CD4-positive, alpha-beta T cell (primary cell): Measurements from ENCODE around the gene DAD1. TPM values are rescaled to one million over a fixed set of nuclear protein-coding genes. Genes with fewer than 3 reads are reported as not detected.

Source experiments
- ATAC-seq: fragments of 200-7000 bp; cut with Tn5 transposase; one replicate; pipeline ENCODE4 v1.10.0; 2022; ENCODE audit warnings: mild to moderate bottlenecking; ENCODE audit not compliant: poor library complexity
- CTCF ChIA-PET: fragments of 350-600 bp; sonication (Branson Sonifier 250); formaldehyde crosslinking; loops from one replicate; lab custom pipeline; 2021; ENCODE audit warnings: antibody characterized with exemption, inconsistent platforms; lab: Charles Lee
- POLR2A ChIA-PET: fragments of 350-600 bp; sonication (Branson Sonifier 250); formaldehyde crosslinking; loops from one replicate; lab custom pipeline; 2021; ENCODE audit warnings: antibody characterized with exemption, inconsistent platforms; lab: Charles Lee
- DNase-seq, 14 experiments: peaks; one replicate each; pipeline ENCODE4 v3.0.0-alpha.2; 2013 to 2020; ENCODE audit warnings: mixed read lengths in 2 of 14
- H3K27ac ChIP-seq, 2 donors: one replicate each; pipeline versions ENCODE4 v1.5.1 to v1.7.0; 2013; ENCODE audit warnings: low read length in 2 of 2, low read depth in 1 of 2, mild to moderate bottlenecking in 1 of 2
- H3K27me3 ChIP-seq, 2 experiments: 1 replicate in 1 of 2; 2 replicates in 1 of 2; pipeline versions ENCODE4 v1.6.1 to v1.7.0; 2013; ENCODE audit warnings: low read length in 2 of 2, control low read depth in 1 of 2, mild to moderate bottlenecking in 1 of 2, moderate library complexity in 1 of 2; ENCODE audit not compliant: insufficient read depth in 2 of 2, control insufficient read depth in 1 of 2
- H3K36me3 ChIP-seq: one replicate; pipeline ENCODE4 v1.6.1; 2013; ENCODE audit warnings: low read length, control low read depth; ENCODE audit not compliant: insufficient read depth
- H3K4me1 ChIP-seq: one replicate; pipeline ENCODE4 v1.6.1; 2013; ENCODE audit warnings: low read length, control low read depth; ENCODE audit not compliant: insufficient read depth
- H3K4me3 ChIP-seq: one replicate; pipeline ENCODE4 v1.5.1; 2013; ENCODE audit warnings: mild to moderate bottlenecking, low read length, moderate library complexity
- H3K9me3 ChIP-seq, 2 experiments: 1 replicate in 1 of 2; 2 replicates in 1 of 2; pipeline versions ENCODE4 v1.6.1 to v1.7.0; 2013; ENCODE audit warnings: low read length in 2 of 2, mild to moderate bottlenecking in 2 of 2, control low read depth in 1 of 2, moderate library complexity in 1 of 2; ENCODE audit not compliant: control insufficient read depth in 1 of 2, insufficient read depth in 1 of 2
- H3K27ac Mint-ChIP-seq: one replicate; pipeline ENCODE4 v1.8.0; 2020; ENCODE audit warnings: mixed read lengths
- H3K27me3 Mint-ChIP-seq: one replicate; pipeline ENCODE4 v1.8.0; 2021; ENCODE audit warnings: mixed read lengths
- H3K36me3 Mint-ChIP-seq: one replicate; pipeline ENCODE4 v1.8.0; 2021; ENCODE audit warnings: low read depth, mixed read lengths
- H3K4me1 Mint-ChIP-seq: one replicate; pipeline ENCODE4 v1.8.0; 2021; ENCODE audit warnings: low read depth, mixed read lengths
- H3K4me3 Mint-ChIP-seq: one replicate; pipeline ENCODE4 v1.8.0; 2020; ENCODE audit warnings: mild to moderate bottlenecking, mixed read lengths
- H3K9me3 Mint-ChIP-seq: one replicate; pipeline ENCODE4 v1.8.0; 2020; ENCODE audit warnings: mixed read lengths
- CTCF ChIP-seq: fragments of 200-600 bp; IDR thresholded peaks from one replicate; pipeline ENCODE4 v1.8.0; 2022; ENCODE audit warnings: antibody characterized with exemption, mild to moderate bottlenecking
- intact Hi-C, 2 experiments: fragments of 100-400 bp; cut with DNase I in 1 of 2; cut with micrococcal nuclease in 1 of 2; formaldehyde crosslinking; loops; one replicate each; pipeline versions ENCODE4 v1.15.1 to v1.9.0; 2023 to 2025; cut with DNase I, micrococcal nuclease
- total RNA-seq, 174 experiments: library from RNA in 2 of 174; stranded (reverse) in 2 of 174; gene quantifications; one replicate each; pipeline ENCODE4 v1.2.3 and lab custom pipeline; 2021 to 2026

The DAD1 gene
- total RNA-seq, 2 experiments from 2014 or later, result 41.8 to 44.1 TPM

- H3K36me3 Mint-ChIP-seq, result peaks cover 98% of the 10 kb centered on the region
- H3K27ac Mint-ChIP-seq, result peak overlapping the region; percentile 93
- Histone ChIP-seq H3K9me3 (no peaks in the 10 kb centered on the region), H3K4me3 (peak overlapping the region; percentile 61), H3K27ac (peak overlapping the region; percentile 52 to 99), H3K36me3 (peaks cover 99% of the 10 kb centered on the region), H3K4me1 (peaks cover 85% of the 10 kb centered on the region), H3K27me3 (no peaks in the 10 kb centered on the region)
- no peaks in the 10 kb centered on the region for H3K27me3 Mint-ChIP-seq
- DNase-seq (peak in 1 of 14 experiments; percentile 44), ATAC-seq (no peak)
- intact Hi-C loops, result loop anchor here in 1 of 2 experiments (2.0 kb wide), 1 partner anchor 14 kb away; no protein-coding TSS in a partner anchor
- H3K9me3 Mint-ChIP-seq, result no peaks in the 10 kb centered on the region
- TF ChIP-seq CTCF, result no peak
- peaks cover 97% of the 10 kb centered on the region for H3K4me1 Mint-ChIP-seq
- ChIA-PET POLR2A (interaction anchor here (0.9 to 12.3 kb wide), 12 partner anchors 7 to 810 kb away, joined by 3 to 272 read pairs (median 63); no protein-coding TSS in a partner anchor), CTCF (interaction anchor here (0.8 to 6.2 kb wide), 7 partner anchors 9 to 543 kb away, joined by 3 to 34 read pairs (median 4); no protein-coding TSS in a partner anchor)
- peak overlapping the region; percentile 86 for H3K4me3 Mint-ChIP-seq
Measured at GRCh38 chr14:22533057-22533704, 55.8 kb downstream of the DAD1 start.

- Mint-ChIP-seq H3K36me3 (peaks cover 97% of the 10 kb centered on the region), H3K4me1 (peaks cover 95% of the 10 kb centered on the region), H3K27ac (peak overlapping the region; percentile 93), H3K9me3 (no peaks in the 10 kb centered on the region), H3K4me3 (peak overlapping the region; percentile 86), H3K27me3 (no peaks in the 10 kb centered on the region)
- intact Hi-C loops, result loop anchor here in 1 of 2 experiments (2.0 kb wide), 1 partner anchor 14 kb away; no protein-coding TSS in a partner anchor
- Histone ChIP-seq H3K27ac (peak overlapping the region; percentile 52 to 99), H3K4me1 (peaks cover 82% of the 10 kb centered on the region), H3K27me3 (no peaks in the 10 kb centered on the region), H3K9me3 (no peaks in the 10 kb centered on the region), H3K36me3 (peaks cover 97% of the 10 kb centered on the region), H3K4me3 (peak overlapping the region; percentile 61)
- TF ChIP-seq CTCF, result no peak
- ATAC-seq, result no peak
- POLR2A ChIA-PET, result interaction anchor here (0.7 to 12.3 kb wide), 16 partner anchors 7 to 809 kb away, joined by 3 to 272 read pairs (median 10); no protein-coding TSS in a partner anchor
- CTCF ChIA-PET, result interaction anchor here (0.8 to 6.2 kb wide), 11 partner anchors 8 to 554 kb away, joined by 3 to 34 read pairs (median 3); no protein-coding TSS in a partner anchor
- DNase-seq, result no peak
Measured at GRCh38 chr14:22532345-22533056, 56.5 kb downstream of the DAD1 start.
